Stimulated activated naive B cell treated with anti-CD40 and anti-IgM and Interleukin-4, amounts not matched to agents 10 μg/mL and 1 μg/mL and 100 μg/mL, for 72 hours (primary cell): ENCODE measurements around the gene KCNK6.
A peak's percentile ranks its signal among the peaks of the same experiment; 100 is the strongest.

ENCODE experiments used
- ATAC-seq, 2 donors: fragments of 150-1000 bp; cut with Tn5 transposase; replicated peaks; 2 replicates each; pipeline ENCODE4 v1.10.0; 2021; ENCODE audit warnings: moderate library complexity in 1 of 2
- DNase-seq: peaks from one replicate; pipeline ENCODE4 v3.0.0; 2021
- H3K27ac Mint-ChIP-seq: one replicate; pipeline ENCODE4 v1.8.0; 2022; ENCODE audit warnings: mild to moderate bottlenecking, mixed read lengths
- H3K27me3 Mint-ChIP-seq, 2 donors: one replicate each; pipeline ENCODE4 v1.8.0; 2022; ENCODE audit warnings: mixed read lengths in 2 of 2
- H3K36me3 Mint-ChIP-seq, 2 donors: one replicate each; pipeline ENCODE4 v1.8.0; 2022; ENCODE audit warnings: mixed read lengths in 2 of 2, mild to moderate bottlenecking in 1 of 2
- H3K4me1 Mint-ChIP-seq, 2 donors: one replicate each; pipeline ENCODE4 v1.8.0; 2022; ENCODE audit warnings: mixed read lengths in 2 of 2, mild to moderate bottlenecking in 1 of 2
- H3K4me3 Mint-ChIP-seq, 2 donors: one replicate each; pipeline ENCODE4 v1.8.0; 2022; ENCODE audit warnings: mild to moderate bottlenecking in 2 of 2, mixed read lengths in 2 of 2, moderate library complexity in 1 of 2
- H3K9me3 Mint-ChIP-seq, 2 donors: one replicate each; pipeline ENCODE4 v1.8.0; 2022; ENCODE audit warnings: mixed read lengths in 2 of 2, mild to moderate bottlenecking in 1 of 2

The KCNK6 gene

GRCh38 chr19:38373907-38374331 is 54.3 kb downstream of the KCNK6 start:
- H3K4me3 Mint-ChIP-seq, result peak overlapping the region; percentile 94 to 98
- H3K9me3 Mint-ChIP-seq, result no peaks in the 10 kb centered on the region

GRCh38 chr19:38374332-38375097 is 54.9 kb downstream of the KCNK6 start, which contains the start of gene PSMD8:
Gene PSMD8, plus strand, starts transcription at chr19:38374571. Its CDS starts 31 bp downstream, at chr19:38374602.
- H3K27me3 Mint-ChIP-seq, result peaks cover 10 to 11% of the 10 kb centered on the region in 2 donors
- H3K36me3 Mint-ChIP-seq, result peaks cover 22 to 27% of the 10 kb centered on the region in 2 donors
- peak within 1 kb of the TSS; percentile 94 to 98 for H3K4me3 Mint-ChIP-seq
- peak within 1 kb of the TSS; percentile 100 for H3K27ac Mint-ChIP-seq
- peaks cover 18 to 33% of the 10 kb centered on the region in 2 donors for H3K4me1 Mint-ChIP-seq
- no peaks in the 10 kb centered on the region for H3K9me3 Mint-ChIP-seq
- ATAC-seq (peak; percentile 96 to 98), DNase-seq (peak; percentile 99)

More at GRCh38 chr19:38373907-38374331, 54.3 kb downstream of the KCNK6 start:
- H3K27ac Mint-ChIP-seq, result peak overlapping the region; percentile 100
- no peak for ATAC-seq
- no peak for DNase-seq
- peaks cover 12 to 14% of the 10 kb centered on the region in 2 donors for H3K27me3 Mint-ChIP-seq
- peaks cover 16 to 21% of the 10 kb centered on the region in 2 donors for H3K36me3 Mint-ChIP-seq
- H3K4me1 Mint-ChIP-seq, result peaks cover 18 to 27% of the 10 kb centered on the region in 2 donors

GRCh38 chr19:38375098-38375493 is 55.5 kb downstream of the KCNK6 start:
- H3K27me3 Mint-ChIP-seq, result peaks cover 7 to 8% of the 10 kb centered on the region in 2 donors
- no peak for DNase-seq
- H3K4me3 Mint-ChIP-seq, result peak overlapping the region; percentile 94 to 98
- peak; percentile 10 to 17 for ATAC-seq
- H3K4me1 Mint-ChIP-seq, result peaks cover 18 to 34% of the 10 kb centered on the region in 2 donors
- H3K27ac Mint-ChIP-seq, result peak overlapping the region; percentile 100
- peaks cover 26 to 29% of the 10 kb centered on the region in 2 donors for H3K36me3 Mint-ChIP-seq
- H3K9me3 Mint-ChIP-seq, result no peaks in the 10 kb centered on the region

- H3K4me3 Mint-ChIP-seq, result peak overlapping the region; percentile 94 to 98
- H3K9me3 Mint-ChIP-seq, result no peaks in the 10 kb centered on the region
- no peak for ATAC-seq
- peaks cover 33% of the 10 kb centered on the region in 2 donors for H3K36me3 Mint-ChIP-seq
- no peak overlapping the region for H3K27ac Mint-ChIP-seq
- peaks cover 20 to 34% of the 10 kb centered on the region in 2 donors for H3K4me1 Mint-ChIP-seq
- DNase-seq, result no peak
- peaks cover under 1 to 1% of the 10 kb centered on the region in 2 donors for H3K27me3 Mint-ChIP-seq
These were observed 56.1 kb downstream of the KCNK6 start for GRCh38 chr19:38375748-38376147.

GRCh38 chr19:38376576-38376975 is 56.9 kb downstream of the KCNK6 start:
- H3K27me3 Mint-ChIP-seq, result no peaks in the 10 kb centered on the region
- H3K9me3 Mint-ChIP-seq, result no peaks in the 10 kb centered on the region
- DNase-seq (no peak), ATAC-seq (no peak)
- H3K36me3 Mint-ChIP-seq, result peaks cover 41% of the 10 kb centered on the region in 2 donors
- no peak overlapping the region for H3K27ac Mint-ChIP-seq
- H3K4me1 Mint-ChIP-seq, result peaks cover 20 to 34% of the 10 kb centered on the region in 2 donors
- peak overlapping the region; percentile 67 to 98 for H3K4me3 Mint-ChIP-seq

GRCh38 chr19:38377052-38377451 is 57.4 kb downstream of the KCNK6 start:
- Mint-ChIP-seq H3K36me3 (peaks cover 46% of the 10 kb centered on the region in 2 donors), H3K4me3 (no peak overlapping the region)

GRCh38 chr19:38378866-38379265 is 59.2 kb downstream of the KCNK6 start:
- H3K27me3 Mint-ChIP-seq, result no peaks in the 10 kb centered on the region
- H3K36me3 Mint-ChIP-seq, result peaks cover 64% of the 10 kb centered on the region in 2 donors
- H3K9me3 Mint-ChIP-seq, result no peaks in the 10 kb centered on the region
- no peak for DNase-seq
- no peak overlapping the region for H3K4me3 Mint-ChIP-seq
- peaks cover 22 to 34% of the 10 kb centered on the region in 2 donors for H3K4me1 Mint-ChIP-seq
- no peak overlapping the region for H3K27ac Mint-ChIP-seq
- no peak for ATAC-seq

More at GRCh38 chr19:38377052-38377451, 57.4 kb downstream of the KCNK6 start:
- Mint-ChIP-seq H3K27me3 (no peaks in the 10 kb centered on the region), H3K27ac (no peak overlapping the region), H3K4me1 (peaks cover 20 to 34% of the 10 kb centered on the region in 2 donors), H3K9me3 (no peaks in the 10 kb centered on the region)
- DNase-seq, result no peak
- ATAC-seq, result no peak

- DNase-seq (no peak), ATAC-seq (no peak)
- peaks cover 72% of the 10 kb centered on the region in 2 donors for H3K36me3 Mint-ChIP-seq
These were observed 61.5 kb downstream of the KCNK6 start for GRCh38 chr19:38381138-38381537.

More at GRCh38 chr19:38381138-38381537, 61.5 kb downstream of the KCNK6 start:
- peaks cover 6 to 8% of the 10 kb centered on the region in 2 donors for H3K27me3 Mint-ChIP-seq
- H3K4me1 Mint-ChIP-seq, result peaks cover 14 to 33% of the 10 kb centered on the region in 2 donors
- no peak overlapping the region for H3K27ac Mint-ChIP-seq
- no peaks in the 10 kb centered on the region for H3K9me3 Mint-ChIP-seq
- no peak overlapping the region for H3K4me3 Mint-ChIP-seq
